IPS-11a (cell line): Measurements from ENCODE around the gene PPM1H.
"Not testable (repeated sequence)": the region's sequence is repeated elsewhere in the genome, so short reads cannot be mapped to it uniquely, and the experiment has no call there.

ENCODE experiments used
- H3K4me3 ChIP-seq: one replicate; pipeline ENCODE4 v1.5.1; 2013; ENCODE audit warnings: low read depth, low read length, control low read depth

The PPM1H gene

GRCh38 chr12:62934799-62935674 lies at the start of gene PPM1H:
Gene PPM1H, minus strand, starts transcription at chr12:62935150. Its CDS starts 414 bp downstream, at chr12:62934736.
- peak within 1 kb of the TSS; percentile 89 for H3K4me3 ChIP-seq

- no peak overlapping the region for H3K4me3 ChIP-seq
Measured at GRCh38 chr12:62983594-62983993, 48.6 kb upstream of the PPM1H start.

- H3K4me3 ChIP-seq = no peak overlapping the region
Measured at GRCh38 chr12:62978768-62979167, 43.8 kb upstream of the PPM1H start.

- no peak overlapping the region for H3K4me3 ChIP-seq
Measured at GRCh38 chr12:62977883-62978282, 42.9 kb upstream of the PPM1H start.

GRCh38 chr12:62977418-62977817 lies 42.5 kb upstream of the PPM1H start:
- H3K4me3 ChIP-seq = no peak overlapping the region

- no peak overlapping the region for H3K4me3 ChIP-seq
Measured at GRCh38 chr12:62976110-62976662, 41.2 kb upstream of the PPM1H start.

GRCh38 chr12:62971769-62972525 lies 37.0 kb upstream of the PPM1H start:
- H3K4me3 ChIP-seq = no peak overlapping the region

- H3K4me3 ChIP-seq = no peak overlapping the region
Measured at GRCh38 chr12:62969695-62970094, 34.7 kb upstream of the PPM1H start.

- H3K4me3 ChIP-seq = no peak overlapping the region
Measured at GRCh38 chr12:62967701-62968100, 32.8 kb upstream of the PPM1H start.

GRCh38 chr12:62966990-62967506 lies 32.1 kb upstream of the PPM1H start:
- no peak overlapping the region for H3K4me3 ChIP-seq

GRCh38 chr12:62966446-62966989 lies 31.6 kb upstream of the PPM1H start:
- not testable (repeated sequence) for H3K4me3 ChIP-seq

GRCh38 chr12:62965700-62966099 lies 30.8 kb upstream of the PPM1H start:
- not testable (repeated sequence) for H3K4me3 ChIP-seq

GRCh38 chr12:62965242-62965641 lies 30.3 kb upstream of the PPM1H start:
- H3K4me3 ChIP-seq = not testable (repeated sequence)

GRCh38 chr12:62963486-62964041 lies 28.6 kb upstream of the PPM1H start:
- no peak overlapping the region for H3K4me3 ChIP-seq

GRCh38 chr12:62960324-62960723 lies 25.4 kb upstream of the PPM1H start:
- H3K4me3 ChIP-seq = no peak overlapping the region

- no peak overlapping the region for H3K4me3 ChIP-seq
Measured at GRCh38 chr12:62959745-62960144, 24.8 kb upstream of the PPM1H start.

GRCh38 chr12:62957233-62957953 lies 22.4 kb upstream of the PPM1H start:
- H3K4me3 ChIP-seq = no peak overlapping the region

- no peak overlapping the region for H3K4me3 ChIP-seq
Measured at GRCh38 chr12:62955678-62956077, 20.7 kb upstream of the PPM1H start.

- H3K4me3 ChIP-seq = no peak overlapping the region
Measured at GRCh38 chr12:62950317-62950716, 15.4 kb upstream of the PPM1H start.

GRCh38 chr12:62948123-62948522 lies 13.2 kb upstream of the PPM1H start:
- H3K4me3 ChIP-seq = no peak overlapping the region
